ENCODE data around the gene P2RX3. TPM values are rescaled to one million over a fixed set of nuclear protein-coding genes. Genes with fewer than 3 reads are reported as not detected.

P2RX3 gene
- total RNA-seq, 1 donor from 2014 or later, result not detected

DNA sequence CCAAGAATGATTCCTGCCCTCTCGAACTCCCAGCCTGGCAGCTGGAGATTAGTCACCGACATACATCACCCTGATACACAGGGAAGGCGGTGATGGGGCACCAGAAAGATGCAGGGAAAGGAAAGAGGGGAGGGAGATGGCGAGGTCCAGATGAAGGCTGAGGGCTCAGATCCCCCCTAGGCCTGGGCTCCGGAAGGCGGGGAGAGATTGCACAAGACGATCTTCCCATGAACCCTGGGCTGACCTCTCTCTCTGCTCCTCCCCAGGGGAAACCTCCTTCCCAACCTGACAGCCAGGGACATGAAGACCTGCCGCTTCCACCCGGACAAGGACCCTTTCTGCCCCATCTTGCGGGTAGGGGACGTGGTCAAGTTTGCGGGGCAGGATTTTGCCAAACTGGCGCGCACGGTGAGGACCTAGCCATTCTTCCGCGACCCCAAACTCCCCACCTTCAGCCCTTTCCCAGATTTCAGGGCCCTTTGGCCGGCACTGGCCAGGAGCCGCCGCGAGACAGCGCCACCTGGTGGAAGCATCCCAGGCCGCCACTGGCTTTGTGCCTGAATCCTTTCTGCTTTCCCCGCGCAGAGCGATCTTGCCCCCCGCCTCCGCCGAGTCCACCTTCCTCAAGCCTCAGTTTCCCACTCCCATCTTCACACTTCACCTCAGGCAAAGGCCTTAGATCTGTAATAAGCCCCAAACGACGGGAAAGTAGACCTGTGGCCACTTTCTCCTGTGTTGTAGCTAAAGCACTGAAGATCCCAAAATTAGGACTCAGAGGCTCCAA, 11.5 kb downstream of the P2RX3 start:
- H3K4me1 Mint-ChIP-seq (ENCODE audit: low read depth), result peaks cover 8% of the 10 kb centered on the region
- H3K27ac Mint-ChIP-seq, result no peak overlapping the region
- H3K27me3 Mint-ChIP-seq, result peaks cover 4% of the 10 kb centered on the region
- peaks cover 4% of the 10 kb centered on the region for H3K9me3 Mint-ChIP-seq (ENCODE audit: low read depth)
- no peak overlapping the region for H3K4me3 Mint-ChIP-seq (ENCODE audit: low read depth)
- DNase-seq (ENCODE audit: low spot score, unreplicated experiment), result peak; percentile 71
- TF ChIP-seq, protein P1, sequence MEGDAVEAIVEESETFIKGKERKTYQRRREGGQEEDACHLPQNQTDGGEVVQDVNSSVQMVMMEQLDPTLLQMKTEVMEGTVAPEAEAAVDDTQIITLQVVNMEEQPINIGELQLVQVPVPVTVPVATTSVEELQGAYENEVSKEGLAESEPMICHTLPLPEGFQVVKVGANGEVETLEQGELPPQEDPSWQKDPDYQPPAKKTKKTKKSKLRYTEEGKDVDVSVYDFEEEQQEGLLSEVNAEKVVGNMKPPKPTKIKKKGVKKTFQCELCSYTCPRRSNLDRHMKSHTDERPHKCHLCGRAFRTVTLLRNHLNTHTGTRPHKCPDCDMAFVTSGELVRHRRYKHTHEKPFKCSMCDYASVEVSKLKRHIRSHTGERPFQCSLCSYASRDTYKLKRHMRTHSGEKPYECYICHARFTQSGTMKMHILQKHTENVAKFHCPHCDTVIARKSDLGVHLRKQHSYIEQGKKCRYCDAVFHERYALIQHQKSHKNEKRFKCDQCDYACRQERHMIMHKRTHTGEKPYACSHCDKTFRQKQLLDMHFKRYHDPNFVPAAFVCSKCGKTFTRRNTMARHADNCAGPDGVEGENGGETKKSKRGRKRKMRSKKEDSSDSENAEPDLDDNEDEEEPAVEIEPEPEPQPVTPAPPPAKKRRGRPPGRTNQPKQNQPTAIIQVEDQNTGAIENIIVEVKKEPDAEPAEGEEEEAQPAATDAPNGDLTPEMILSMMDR (IDR thresholded peaks at IDR 0.05; ENCODE audit: unreplicated experiment), result peak; percentile 93
- H3K36me3 Mint-ChIP-seq (ENCODE audit: insufficient read depth), result no peaks in the 10 kb centered on the region

DNA sequence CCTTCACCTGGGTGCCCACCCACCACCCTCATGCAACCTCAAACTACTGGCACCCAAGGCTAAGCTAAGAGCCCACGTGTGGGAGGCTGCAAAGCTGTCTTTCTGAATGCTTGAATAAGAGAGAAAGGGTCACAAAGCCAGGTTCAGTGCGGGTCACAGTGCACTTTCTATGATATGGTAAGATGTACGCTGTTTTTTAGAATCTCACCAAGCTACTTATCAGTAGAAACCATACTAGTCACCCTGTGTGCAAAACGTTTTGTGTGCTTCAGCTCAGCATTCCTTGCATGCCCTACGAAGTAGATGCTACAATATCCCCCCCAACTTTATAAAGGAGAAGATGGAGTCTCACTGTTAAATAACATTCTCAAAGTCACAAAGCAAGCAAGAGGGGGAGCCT, 14.9 kb downstream of the P2RX3 start:
- H3K9me3 Mint-ChIP-seq (ENCODE audit: low read depth), result peaks cover 4% of the 10 kb centered on the region
- H3K4me3 Mint-ChIP-seq (ENCODE audit: low read depth), result no peak overlapping the region
- no peak overlapping the region for H3K27ac Mint-ChIP-seq
- no peaks in the 10 kb centered on the region for H3K36me3 Mint-ChIP-seq (ENCODE audit: insufficient read depth)
- TF ChIP-seq, protein P1 (IDR thresholded peaks at IDR 0.05; ENCODE audit: unreplicated experiment), result no peak
- DNase-seq (ENCODE audit: low spot score, unreplicated experiment), result no peak
- peaks cover 2% of the 10 kb centered on the region for H3K4me1 Mint-ChIP-seq (ENCODE audit: low read depth)
- H3K27me3 Mint-ChIP-seq, result peaks cover 7% of the 10 kb centered on the region

DNA sequence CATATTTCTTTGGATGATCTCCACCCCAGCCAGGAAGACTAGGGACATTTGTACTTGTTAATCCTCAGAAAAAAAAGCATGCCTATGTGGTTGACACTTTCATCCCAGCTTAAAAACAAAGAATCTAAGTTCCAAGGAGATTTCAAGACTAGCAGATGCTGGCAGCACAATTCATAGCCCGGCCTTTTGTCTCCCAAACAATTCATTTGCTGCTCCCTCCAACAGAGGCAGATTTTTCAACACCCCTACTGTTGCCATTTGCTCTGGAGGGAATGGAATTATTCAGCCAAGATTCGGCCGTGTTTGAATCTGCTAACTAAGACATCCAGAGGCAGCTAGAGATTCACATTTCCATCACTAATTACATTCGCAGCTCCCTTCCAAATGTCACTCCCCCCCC, 15.3 kb downstream of the P2RX3 start:
- peaks cover 7% of the 10 kb centered on the region for H3K27me3 Mint-ChIP-seq
- no peak overlapping the region for H3K4me3 Mint-ChIP-seq (ENCODE audit: low read depth)
- TF ChIP-seq, protein P1 (IDR thresholded peaks at IDR 0.05; ENCODE audit: unreplicated experiment), result no peak
- H3K27ac Mint-ChIP-seq, result no peak overlapping the region
- H3K4me1 Mint-ChIP-seq (ENCODE audit: low read depth), result peaks cover 2% of the 10 kb centered on the region
- H3K9me3 Mint-ChIP-seq (ENCODE audit: low read depth), result peaks cover 4% of the 10 kb centered on the region
- H3K36me3 Mint-ChIP-seq (ENCODE audit: insufficient read depth), result no peaks in the 10 kb centered on the region
- DNase-seq (ENCODE audit: low spot score, unreplicated experiment), result no peak

DNA sequence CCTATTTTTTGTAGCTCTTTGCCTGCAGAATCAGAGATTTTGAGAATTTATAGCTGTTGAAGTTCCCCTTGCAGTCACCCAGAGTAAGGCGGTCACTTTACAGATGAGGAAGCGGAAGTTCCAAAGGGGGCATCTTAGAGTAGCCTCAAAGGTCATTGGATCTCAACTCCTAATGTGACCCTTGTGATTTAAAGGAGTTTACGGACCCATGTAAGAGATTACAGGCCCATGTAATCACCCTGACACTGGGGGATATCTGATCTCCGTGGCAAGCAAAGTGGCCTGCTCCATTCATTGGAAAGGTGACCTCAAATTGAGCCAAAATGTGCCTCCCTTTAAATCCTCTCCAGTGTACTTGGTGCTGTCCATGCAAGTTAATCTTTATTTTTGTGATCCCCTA, 15.7 kb downstream of the P2RX3 start:
- peaks cover 6% of the 10 kb centered on the region for H3K4me1 Mint-ChIP-seq (ENCODE audit: low read depth)
- DNase-seq (ENCODE audit: low spot score, unreplicated experiment), result no peak
- TF ChIP-seq, protein P1 (IDR thresholded peaks at IDR 0.05; ENCODE audit: unreplicated experiment), result no peak
- H3K36me3 Mint-ChIP-seq (ENCODE audit: insufficient read depth), result no peaks in the 10 kb centered on the region
- H3K27me3 Mint-ChIP-seq, result peaks cover 3% of the 10 kb centered on the region
- no peak overlapping the region for H3K27ac Mint-ChIP-seq
- no peak overlapping the region for H3K4me3 Mint-ChIP-seq (ENCODE audit: low read depth)
- H3K9me3 Mint-ChIP-seq (ENCODE audit: low read depth), result peaks cover 4% of the 10 kb centered on the region

DNA sequence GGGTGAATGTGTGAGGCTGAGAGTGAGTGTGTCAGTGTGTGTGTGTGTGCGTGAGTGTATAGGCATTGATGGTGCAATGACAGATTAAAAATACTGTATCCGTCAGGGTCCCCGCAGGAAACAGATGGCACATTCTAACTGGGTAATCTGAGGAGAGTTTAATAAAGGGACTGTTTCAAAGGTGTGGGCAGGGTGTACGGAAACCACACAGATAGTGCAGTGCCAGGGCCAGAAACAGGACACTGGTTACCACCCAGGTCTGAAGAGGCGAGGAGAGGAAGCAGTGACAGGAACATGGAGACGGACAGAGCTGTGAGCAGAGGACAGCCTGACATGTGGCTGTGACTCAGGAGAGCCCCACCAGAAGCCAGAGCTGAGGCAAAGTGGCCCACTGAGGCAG, 16.5 kb downstream of the P2RX3 start:
- Mint-ChIP-seq H3K36me3 (ENCODE audit: insufficient read depth) (no peaks in the 10 kb centered on the region), H3K27ac (no peak overlapping the region), H3K4me3 (ENCODE audit: low read depth) (no peak overlapping the region), H3K4me1 (ENCODE audit: low read depth) (peaks cover 11% of the 10 kb centered on the region), H3K9me3 (ENCODE audit: low read depth) (peaks cover 4% of the 10 kb centered on the region), H3K27me3 (peaks cover 3% of the 10 kb centered on the region)
- no peak for DNase-seq (ENCODE audit: low spot score, unreplicated experiment)
- TF ChIP-seq, protein P1 (IDR thresholded peaks at IDR 0.05; ENCODE audit: unreplicated experiment), result no peak
